ENCODE results near the gene TXNL1. TPM values are rescaled to one million over a fixed set of nuclear protein-coding genes. Genes with fewer than 3 reads are reported as not detected.

TXNL1 gene
- total RNA-seq (10 to 100 TPM; 44.7 to 49.6 TPM), polyA plus RNA-seq (10 to 100 TPM; 36.4 to 44.2 TPM)
- long read RNA-seq, donor 1, full-length matches to known transcripts: 127 of 148 reads
- long read RNA-seq, donor 1, partial matches to known transcripts: 5 of 148 reads
- long read RNA-seq, donor 1, other reads (novel, unspliced or antisense): 16 of 148 reads
- long read RNA-seq, donor 2, full-length matches to known transcripts: 15 of 27 reads
- long read RNA-seq, donor 2, partial matches to known transcripts: 6 of 27 reads
- long read RNA-seq, donor 2, other reads (novel, unspliced or antisense): 6 of 27 reads

- Histone ChIP-seq H3K36me3 (ENCODE audit: control insufficient read depth in 1 of 2, insufficient read depth in 2 of 2, low read length in 1 of 2) (no peaks in the 10 kb centered on the region), H3K27me3 (ENCODE audit: control insufficient read depth in 1 of 2, insufficient read depth in 2 of 2, low read length in 1 of 2) (no peaks in the 10 kb centered on the region), H3K4me1 (ENCODE audit: control insufficient read depth in 1 of 2, insufficient read depth in 2 of 2, low read length in 2 of 2) (peaks cover 0 to 3% of the 10 kb centered on the region in 2 donors), H3K27ac (ENCODE audit: low read depth in 1 of 2, low read length in 2 of 2) (peak within 1 kb of the TSS; percentile 80 to 90), H3K4me3 (ENCODE audit: low read length in 2 of 2) (peak within 1 kb of the TSS; percentile 93 to 98), H3K9me3 (ENCODE audit: control insufficient read depth, low read length) (no peaks in the 10 kb centered on the region)
- DNase-seq (peak; percentile 100), ATAC-seq (ENCODE audit: low FRiP score) (peak; percentile 100)
- 1% methylated on average over 58 to 64 of the region's 64 CpGs for WGBS, 2 donors
- intact Hi-C loops (cut with DNase I): loop anchor here in 1 of 2 donors (1.0 kb wide), 1 partner anchor 13 kb away; the partner anchor contains the start of gene WDR7
Measured at GRCh38 chr18:56638232-56639103, at the start of gene TXNL1. TXNL1 (minus strand) TSS chr18:56638592; CDS start chr18:56638440, 152 bp downstream.

DNA sequence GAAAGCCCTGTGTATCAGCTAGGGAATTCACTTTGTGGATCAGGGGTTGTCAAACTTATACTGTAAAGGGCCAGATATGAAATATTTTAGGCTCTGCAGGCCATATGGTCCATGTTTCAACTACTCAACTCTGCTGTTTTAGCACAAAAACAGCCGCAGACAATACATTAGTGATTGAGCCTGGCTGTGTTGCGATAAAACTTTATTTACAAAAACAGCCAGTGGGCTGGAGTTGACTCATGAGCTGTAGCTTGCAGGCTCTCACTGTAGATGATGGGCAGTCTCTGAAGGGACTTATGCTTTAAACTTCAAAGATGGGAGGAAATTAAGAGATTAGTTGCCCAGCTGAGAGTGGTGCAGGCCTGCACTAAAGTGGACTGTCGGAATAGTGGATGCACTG lies 45.9 kb upstream of the TXNL1 start:
- DNase-seq (no peak), ATAC-seq (ENCODE audit: low FRiP score) (no peak)
- WGBS, 2 donors: 98% methylated on average over 3 of the region's 3 CpGs
- Histone ChIP-seq H3K36me3 (ENCODE audit: control insufficient read depth in 1 of 2, insufficient read depth in 2 of 2, low read length in 1 of 2) (peaks cover 0 to 2% of the 10 kb centered on the region in 2 donors), H3K4me3 (ENCODE audit: low read length in 2 of 2) (no peak overlapping the region), H3K9me3 (ENCODE audit: control insufficient read depth, low read length) (no peaks in the 10 kb centered on the region), H3K27me3 (ENCODE audit: control insufficient read depth in 1 of 2, insufficient read depth in 2 of 2, low read length in 1 of 2) (no peaks in the 10 kb centered on the region), H3K4me1 (ENCODE audit: control insufficient read depth in 1 of 2, insufficient read depth in 2 of 2, low read length in 2 of 2) (no peaks in the 10 kb centered on the region), H3K27ac (ENCODE audit: low read depth in 1 of 2, low read length in 2 of 2) (no peak overlapping the region)
- intact Hi-C loops (cut with DNase I): no loop called here

DNA sequence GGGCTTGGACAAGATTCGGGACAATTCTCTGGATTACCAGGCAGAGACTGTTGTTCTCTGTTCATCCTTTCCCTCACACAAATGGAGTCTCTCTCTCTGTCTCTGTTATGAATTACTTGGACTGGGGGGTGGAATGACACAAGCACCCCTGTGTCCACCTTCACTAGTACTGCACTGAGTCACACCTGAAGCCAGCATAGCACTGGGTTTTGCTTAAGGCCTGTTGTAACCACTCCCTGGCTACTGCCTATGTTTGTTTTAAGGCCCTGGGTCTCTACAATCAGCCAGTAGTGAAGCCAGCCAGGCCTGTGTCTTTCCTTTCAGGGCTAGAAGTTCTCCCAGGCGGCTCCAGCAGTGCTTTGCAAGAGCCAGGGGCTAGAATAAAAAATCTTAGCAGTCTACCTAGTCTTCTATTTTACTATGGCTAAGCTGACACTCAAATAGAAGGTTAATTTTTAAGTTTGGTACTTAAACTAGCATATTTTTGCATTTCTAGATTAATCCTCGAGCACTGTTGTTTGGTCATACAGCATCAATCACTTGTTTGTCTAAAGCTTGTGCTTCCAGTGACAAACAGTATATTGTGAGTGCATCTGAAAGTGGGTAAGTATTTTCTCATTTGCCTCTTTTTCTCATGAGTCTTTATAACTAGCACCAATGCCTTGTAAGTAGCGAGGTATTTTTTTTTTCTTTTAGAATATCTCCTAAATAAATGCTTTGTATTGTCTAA lies 40.6 kb upstream of the TXNL1 start:
- intact Hi-C loops (cut with DNase I): no loop called here
- Histone ChIP-seq H3K4me1 (ENCODE audit: control insufficient read depth in 1 of 2, insufficient read depth in 2 of 2, low read length in 2 of 2) (no peaks in the 10 kb centered on the region), H3K27me3 (ENCODE audit: control insufficient read depth in 1 of 2, insufficient read depth in 2 of 2, low read length in 1 of 2) (no peaks in the 10 kb centered on the region), H3K27ac (ENCODE audit: low read depth in 1 of 2, low read length in 2 of 2) (no peak overlapping the region), H3K36me3 (ENCODE audit: control insufficient read depth in 1 of 2, insufficient read depth in 2 of 2, low read length in 1 of 2) (peaks cover 0 to 2% of the 10 kb centered on the region in 2 donors), H3K4me3 (ENCODE audit: low read length in 2 of 2) (no peak overlapping the region), H3K9me3 (ENCODE audit: control insufficient read depth, low read length) (no peaks in the 10 kb centered on the region)
- no peak for DNase-seq
- no peak for ATAC-seq (ENCODE audit: low FRiP score)
- 88 to 91% methylated on average over 4 of the region's 4 CpGs for WGBS, 2 donors

DNA sequence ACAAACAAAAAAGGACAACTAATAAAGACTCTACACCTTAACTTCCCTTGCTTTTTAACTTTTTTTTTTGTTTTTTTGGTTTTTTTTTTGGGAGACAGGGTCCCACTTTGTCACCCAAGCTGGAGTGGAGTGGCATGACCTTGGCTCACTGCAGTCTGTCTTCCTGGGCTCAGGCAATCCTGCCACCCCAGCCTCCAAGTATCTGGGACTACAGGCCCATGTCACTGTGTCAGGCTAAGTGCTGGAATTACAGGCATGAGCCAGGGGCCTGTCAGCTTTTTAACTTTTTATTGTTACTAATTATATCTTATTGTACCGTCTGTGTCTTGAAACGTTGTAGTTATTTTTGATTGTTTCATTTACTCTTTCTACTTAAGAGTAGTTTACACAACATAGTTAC lies 38.2 kb upstream of the TXNL1 start:
- 15 to 16% methylated on average over 2 of the region's 2 CpGs for WGBS, 2 donors
- Histone ChIP-seq H3K9me3 (ENCODE audit: control insufficient read depth, low read length) (no peaks in the 10 kb centered on the region), H3K4me3 (ENCODE audit: low read length in 2 of 2) (no peak overlapping the region), H3K36me3 (ENCODE audit: control insufficient read depth in 1 of 2, insufficient read depth in 2 of 2, low read length in 1 of 2) (peaks cover 0 to 3% of the 10 kb centered on the region in 2 donors), H3K4me1 (ENCODE audit: control insufficient read depth in 1 of 2, insufficient read depth in 2 of 2, low read length in 2 of 2) (no peaks in the 10 kb centered on the region), H3K27me3 (ENCODE audit: control insufficient read depth in 1 of 2, insufficient read depth in 2 of 2, low read length in 1 of 2) (no peaks in the 10 kb centered on the region), H3K27ac (ENCODE audit: low read depth in 1 of 2, low read length in 2 of 2) (no peak overlapping the region)
- intact Hi-C loops (cut with DNase I): no loop called here
- no peak for ATAC-seq (ENCODE audit: low FRiP score)
- no peak for DNase-seq

GRCh38 chr18:56672981-56673380 lies 34.6 kb upstream of the TXNL1 start:
- ATAC-seq (ENCODE audit: low FRiP score) (no peak), DNase-seq (no peak)
- Histone ChIP-seq H3K36me3 (ENCODE audit: control insufficient read depth in 1 of 2, insufficient read depth in 2 of 2, low read length in 1 of 2) (peaks cover 0 to 3% of the 10 kb centered on the region in 2 donors), H3K9me3 (ENCODE audit: control insufficient read depth, low read length) (no peaks in the 10 kb centered on the region), H3K27me3 (ENCODE audit: control insufficient read depth in 1 of 2, insufficient read depth in 2 of 2, low read length in 1 of 2) (no peaks in the 10 kb centered on the region), H3K4me3 (ENCODE audit: low read length in 2 of 2) (no peak overlapping the region), H3K4me1 (ENCODE audit: control insufficient read depth in 1 of 2, insufficient read depth in 2 of 2, low read length in 2 of 2) (no peaks in the 10 kb centered on the region), H3K27ac (ENCODE audit: low read depth in 1 of 2, low read length in 2 of 2) (no peak overlapping the region)
- WGBS, 2 donors: 43 to 51% methylated on average over 3 of the region's 3 CpGs
- intact Hi-C loops (cut with DNase I): no loop called here

GRCh38 chr18:56672391-56672790 lies 34.0 kb upstream of the TXNL1 start:
- ATAC-seq (ENCODE audit: low FRiP score): no peak
- DNase-seq: no peak
- intact Hi-C loops (cut with DNase I): no loop called here
- Histone ChIP-seq H3K27me3 (ENCODE audit: control insufficient read depth in 1 of 2, insufficient read depth in 2 of 2, low read length in 1 of 2) (no peaks in the 10 kb centered on the region), H3K4me1 (ENCODE audit: control insufficient read depth in 1 of 2, insufficient read depth in 2 of 2, low read length in 2 of 2) (no peaks in the 10 kb centered on the region), H3K9me3 (ENCODE audit: control insufficient read depth, low read length) (no peaks in the 10 kb centered on the region), H3K36me3 (ENCODE audit: control insufficient read depth in 1 of 2, insufficient read depth in 2 of 2, low read length in 1 of 2) (peaks cover 0 to 3% of the 10 kb centered on the region in 2 donors), H3K27ac (ENCODE audit: low read depth in 1 of 2, low read length in 2 of 2) (no peak overlapping the region), H3K4me3 (ENCODE audit: low read length in 2 of 2) (no peak overlapping the region)
- WGBS, 2 donors: 84 to 86% methylated on average over 8 of the region's 8 CpGs

- no peak overlapping the region for H3K27ac ChIP-seq (ENCODE audit: low read depth in 1 of 2, low read length in 2 of 2)
- no peak for ATAC-seq (ENCODE audit: low FRiP score)
- no peak for DNase-seq
- H3K4me3 ChIP-seq (ENCODE audit: low read length in 2 of 2): no peak overlapping the region
- H3K36me3 ChIP-seq (ENCODE audit: control insufficient read depth in 1 of 2, insufficient read depth in 2 of 2, low read length in 1 of 2): no peaks in the 10 kb centered on the region
- no peaks in the 10 kb centered on the region for H3K27me3 ChIP-seq (ENCODE audit: control insufficient read depth in 1 of 2, insufficient read depth in 2 of 2, low read length in 1 of 2)
- no peaks in the 10 kb centered on the region for H3K9me3 ChIP-seq (ENCODE audit: control insufficient read depth, low read length)
- peaks cover 0 to 3% of the 10 kb centered on the region in 2 donors for H3K4me1 ChIP-seq (ENCODE audit: control insufficient read depth in 1 of 2, insufficient read depth in 2 of 2, low read length in 2 of 2)
- intact Hi-C loops (cut with DNase I): no loop called here
- 88 to 89% methylated on average over 2 of the region's 2 CpGs for WGBS, 2 donors
Measured at GRCh38 chr18:56662902-56663301, 24.5 kb upstream of the TXNL1 start.

DNA sequence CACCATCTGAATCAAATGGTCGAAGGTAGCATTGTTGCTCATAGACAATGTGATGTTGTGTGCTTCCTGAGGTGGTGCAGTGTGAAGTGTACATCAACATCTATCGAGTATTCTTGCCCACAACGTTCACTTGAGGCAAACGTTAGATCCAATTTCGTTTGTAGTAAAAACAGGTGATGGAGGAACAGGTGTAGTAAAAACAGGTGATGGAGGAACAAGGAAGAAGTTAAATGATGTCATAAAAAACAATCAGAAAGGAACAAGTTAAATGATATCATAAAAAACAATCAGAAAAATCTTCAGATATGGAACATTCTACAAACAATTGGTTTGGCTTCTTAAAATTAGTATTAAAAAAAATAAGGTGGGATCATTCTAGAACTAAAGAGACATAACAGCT lies 24.1 kb upstream of the TXNL1 start:
- Histone ChIP-seq H3K4me1 (ENCODE audit: control insufficient read depth in 1 of 2, insufficient read depth in 2 of 2, low read length in 2 of 2) (peaks cover 0 to 3% of the 10 kb centered on the region in 2 donors), H3K27ac (ENCODE audit: low read depth in 1 of 2, low read length in 2 of 2) (no peak overlapping the region), H3K36me3 (ENCODE audit: control insufficient read depth in 1 of 2, insufficient read depth in 2 of 2, low read length in 1 of 2) (no peaks in the 10 kb centered on the region), H3K9me3 (ENCODE audit: control insufficient read depth, low read length) (no peaks in the 10 kb centered on the region), H3K27me3 (ENCODE audit: control insufficient read depth in 1 of 2, insufficient read depth in 2 of 2, low read length in 1 of 2) (no peaks in the 10 kb centered on the region), H3K4me3 (ENCODE audit: low read length in 2 of 2) (no peak overlapping the region)
- DNase-seq: no peak
- intact Hi-C loops (cut with DNase I): no loop called here
- ATAC-seq (ENCODE audit: low FRiP score): no peak
- WGBS, 2 donors: 83 to 88% methylated on average over 5 of the region's 5 CpGs
